ENCODE measurements around the gene FCN1. TPM values are rescaled to one million over a fixed set of nuclear protein-coding genes. Genes with fewer than 3 reads are reported as not detected.

Gene FCN1
- not detected for total RNA-seq

DNA sequence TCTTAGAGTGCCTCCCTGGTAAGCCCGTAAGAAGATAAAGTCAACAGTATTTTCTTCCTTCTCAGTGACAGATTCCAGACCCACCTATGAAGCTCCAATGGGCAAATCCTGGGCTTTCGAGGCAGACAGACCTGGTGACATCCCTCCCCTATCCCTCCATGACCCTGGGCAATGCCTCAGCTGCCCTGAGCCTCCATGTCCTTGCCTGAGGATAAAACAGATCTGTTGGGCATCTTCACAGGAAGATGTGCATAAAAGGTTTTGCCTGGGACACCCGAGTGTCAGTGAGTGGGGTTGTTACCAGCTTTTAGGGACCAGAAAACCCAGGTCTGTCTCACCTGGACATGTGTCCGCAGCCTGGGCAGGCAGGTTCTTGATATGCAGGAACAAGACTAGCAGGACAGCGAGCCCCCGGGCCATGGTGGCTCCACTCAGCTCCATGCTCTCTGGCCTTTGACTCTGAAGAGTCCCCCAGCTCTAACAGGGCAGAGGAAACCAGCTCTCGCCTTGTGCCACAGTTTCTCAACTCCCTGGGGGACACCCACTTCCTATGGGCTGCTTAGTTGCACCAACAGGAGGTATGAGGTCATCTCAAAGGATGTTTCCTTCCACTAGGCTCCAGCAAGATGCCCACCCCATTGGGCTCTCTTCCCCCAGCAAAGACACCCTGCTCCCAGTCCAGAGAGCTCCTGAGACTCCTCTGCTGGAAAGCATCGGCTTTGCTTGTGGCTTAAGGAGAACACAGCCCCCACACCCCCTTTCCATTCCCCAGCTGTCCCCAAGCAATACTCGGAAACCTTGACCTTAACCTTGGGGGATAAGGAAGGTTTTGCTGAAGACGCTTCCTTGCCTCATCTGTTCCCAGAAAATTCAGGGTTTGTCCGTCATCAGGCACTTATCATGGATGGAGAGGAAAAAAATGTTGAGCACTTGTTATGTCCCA lies at the start of gene FCN1:
FCN1 (minus strand) TSS at position 482 of the 943 bp plus-strand sequence; CDS start at position 441, 41 bp downstream.
- no peaks in the 10 kb centered on the region for H3K4me1 Mint-ChIP-seq (ENCODE audit: low read depth)
- H3K27me3 Mint-ChIP-seq (ENCODE audit: low read depth): peaks cover 8% of the 10 kb centered on the region
- no peaks in the 10 kb centered on the region for H3K36me3 Mint-ChIP-seq (ENCODE audit: insufficient read depth)
- ATAC-seq: no peak
- H3K4me3 Mint-ChIP-seq: no peak within 1 kb of the TSS
- H3K9me3 Mint-ChIP-seq: peaks cover 20% of the 10 kb centered on the region
- no peak for DNase-seq

DNA sequence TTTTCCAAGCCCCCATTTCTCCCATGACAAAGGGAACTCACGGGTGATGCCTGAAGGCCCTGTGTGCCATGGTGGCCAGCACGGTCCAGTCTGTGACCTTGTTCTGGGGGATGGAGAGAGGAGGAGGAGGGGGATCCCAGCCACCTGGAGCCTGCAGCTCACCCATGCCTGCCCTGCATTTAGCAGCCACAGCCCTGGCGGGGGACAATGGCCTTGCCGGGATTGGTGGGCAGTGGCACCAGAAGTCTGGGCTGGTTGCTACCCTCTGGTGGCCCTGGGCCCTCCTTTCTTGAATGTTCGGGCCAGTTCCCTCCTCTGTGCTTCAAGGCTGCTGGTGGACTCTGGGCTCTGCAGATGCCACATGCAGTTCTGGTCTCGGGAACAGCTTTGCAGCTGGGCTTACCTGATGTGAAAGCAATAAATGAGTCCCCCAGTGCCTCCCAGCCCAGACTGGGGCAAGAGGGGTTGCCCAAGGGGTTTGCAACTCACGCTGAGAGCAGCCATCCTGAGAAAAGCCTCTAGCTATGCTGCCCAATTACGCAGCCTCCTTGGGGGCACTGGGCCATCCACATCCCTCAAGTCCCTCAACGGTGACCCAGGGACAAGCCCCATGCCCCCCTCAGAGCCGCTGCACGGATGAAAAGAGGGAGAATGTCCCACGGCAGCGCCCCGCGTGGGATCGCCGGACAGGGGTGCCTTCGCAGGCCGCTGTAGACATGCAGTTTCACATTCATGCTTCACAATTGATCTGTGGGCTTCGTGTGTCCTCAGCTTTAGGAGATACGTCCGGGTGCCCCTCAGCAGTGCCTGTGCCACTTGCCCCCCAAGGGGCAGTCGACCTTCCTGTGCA lies 49.2 kb upstream of the FCN1 start:
- H3K4me1 Mint-ChIP-seq (ENCODE audit: low read depth): no peaks in the 10 kb centered on the region
- DNase-seq (peak; percentile 2), ATAC-seq (no peak)
- no peaks in the 10 kb centered on the region for H3K9me3 Mint-ChIP-seq
- no peak overlapping the region for H3K4me3 Mint-ChIP-seq
- H3K27me3 Mint-ChIP-seq (ENCODE audit: low read depth): peaks cover 19% of the 10 kb centered on the region
- H3K36me3 Mint-ChIP-seq (ENCODE audit: insufficient read depth): no peaks in the 10 kb centered on the region

DNA sequence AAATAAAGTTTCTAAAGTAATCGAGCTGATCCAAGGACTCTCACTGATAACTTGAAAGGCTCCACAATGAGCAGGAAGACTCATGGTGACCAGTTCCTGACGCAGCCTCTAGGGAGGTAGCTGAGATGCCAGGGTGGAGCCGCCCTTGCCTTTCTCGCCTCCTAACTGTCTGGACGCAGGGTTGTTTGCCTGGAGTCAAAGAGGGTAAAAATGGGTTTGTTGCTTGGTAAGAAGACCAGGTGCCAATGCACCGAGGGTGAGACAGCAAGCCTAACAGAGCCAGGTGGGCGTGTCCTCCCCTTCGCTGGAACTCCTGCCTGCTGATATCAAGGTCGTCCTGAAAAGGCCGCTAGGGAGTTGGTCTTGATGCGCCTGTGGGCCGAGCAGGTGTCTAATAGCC lies 48.6 kb upstream of the FCN1 start:
- no peak for ATAC-seq
- no peaks in the 10 kb centered on the region for H3K4me1 Mint-ChIP-seq (ENCODE audit: low read depth)
- no peaks in the 10 kb centered on the region for H3K9me3 Mint-ChIP-seq
- no peaks in the 10 kb centered on the region for H3K36me3 Mint-ChIP-seq (ENCODE audit: insufficient read depth)
- H3K27me3 Mint-ChIP-seq (ENCODE audit: low read depth): peaks cover 19% of the 10 kb centered on the region
- no peak overlapping the region for H3K4me3 Mint-ChIP-seq
- peak; percentile 2 for DNase-seq

DNA sequence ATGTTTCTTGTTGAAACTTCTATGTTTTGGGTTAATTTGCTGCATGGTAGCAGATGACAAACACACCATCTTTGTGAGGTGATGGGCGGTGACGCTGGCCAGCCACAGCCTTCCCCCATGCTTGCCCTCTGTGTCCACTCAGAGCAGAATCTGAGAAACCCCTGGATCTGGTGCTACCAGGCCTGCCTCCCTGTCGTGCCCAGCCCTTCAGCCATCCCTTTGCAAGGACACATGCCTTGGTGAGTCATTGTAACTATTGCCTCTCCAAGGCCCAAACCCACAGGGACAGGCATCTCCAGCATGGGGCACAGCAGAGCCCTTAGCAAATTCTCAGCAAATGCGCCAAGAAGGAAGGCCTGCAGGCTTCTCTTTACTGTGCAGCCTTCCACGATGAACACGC lies 48.1 kb upstream of the FCN1 start:
- H3K36me3 Mint-ChIP-seq (ENCODE audit: insufficient read depth): no peaks in the 10 kb centered on the region
- no peak overlapping the region for H3K4me3 Mint-ChIP-seq
- no peaks in the 10 kb centered on the region for H3K4me1 Mint-ChIP-seq (ENCODE audit: low read depth)
- H3K9me3 Mint-ChIP-seq: no peaks in the 10 kb centered on the region
- DNase-seq (peak; percentile 2), ATAC-seq (no peak)
- H3K27me3 Mint-ChIP-seq (ENCODE audit: low read depth): peaks cover 19% of the 10 kb centered on the region

DNA sequence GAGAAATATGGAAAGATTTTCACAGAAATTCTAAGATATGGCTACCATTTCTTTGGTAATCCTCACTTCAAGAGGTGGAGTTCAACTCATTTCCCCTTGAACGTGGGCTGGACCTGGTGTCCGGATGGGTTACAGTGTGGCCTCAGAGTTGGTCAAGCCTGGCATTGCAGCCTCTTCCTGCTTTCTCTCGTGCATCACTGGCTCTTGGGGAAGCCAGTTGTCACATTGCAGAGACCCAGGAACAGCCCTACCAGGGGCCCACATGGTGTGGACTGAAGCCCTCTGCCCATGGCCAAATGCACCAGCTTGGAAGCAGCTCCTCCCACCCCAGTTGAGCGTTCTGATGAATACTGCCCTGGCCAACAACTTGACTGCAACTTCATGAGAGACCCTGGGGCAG lies 47.7 kb upstream of the FCN1 start:
- H3K4me1 Mint-ChIP-seq (ENCODE audit: low read depth): no peaks in the 10 kb centered on the region
- ATAC-seq (no peak), DNase-seq (peak; percentile 2)
- H3K4me3 Mint-ChIP-seq: no peak overlapping the region
- peaks cover 15% of the 10 kb centered on the region for H3K27me3 Mint-ChIP-seq (ENCODE audit: low read depth)
- H3K36me3 Mint-ChIP-seq (ENCODE audit: insufficient read depth): no peaks in the 10 kb centered on the region
- H3K9me3 Mint-ChIP-seq: no peaks in the 10 kb centered on the region

DNA sequence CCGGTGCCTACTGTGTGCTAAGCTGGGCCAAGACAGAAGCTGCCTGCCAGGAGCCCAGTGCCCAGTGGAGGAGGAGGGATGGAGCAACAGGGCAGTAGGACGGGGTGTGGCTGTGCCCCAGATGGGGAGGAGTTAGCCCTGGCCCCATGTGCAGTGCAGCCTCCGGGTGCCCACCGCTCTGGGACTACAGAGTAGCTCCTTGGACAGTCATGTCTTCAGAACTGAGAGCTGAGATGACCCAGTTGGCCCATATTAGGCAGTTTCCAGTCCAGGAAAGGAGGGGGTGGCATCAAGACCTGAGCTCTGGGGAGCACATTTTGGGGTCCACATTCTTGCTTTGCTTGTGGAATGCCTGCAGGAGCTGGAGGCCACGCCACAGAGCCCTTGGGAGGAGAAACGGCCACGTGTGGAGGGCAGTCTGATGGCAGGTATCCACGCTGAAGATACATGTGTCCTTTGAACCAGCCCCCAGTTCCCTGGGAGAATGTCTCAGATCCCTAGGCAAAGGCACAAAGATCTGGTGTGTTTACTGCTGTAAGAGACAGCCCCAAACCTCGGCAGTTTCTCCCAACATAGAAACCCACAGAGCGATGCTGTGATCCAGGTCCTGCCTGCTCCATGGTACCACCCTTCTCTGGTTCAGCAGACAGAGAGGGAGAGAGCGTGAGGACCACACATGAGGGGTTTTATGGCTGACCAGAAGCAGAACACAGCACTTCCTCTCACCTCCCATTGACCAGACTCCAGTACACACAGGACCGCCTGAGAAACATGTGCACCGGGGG lies 46.8 kb upstream of the FCN1 start:
- DNase-seq (peak; percentile 3), ATAC-seq (no peak)
- H3K4me3 Mint-ChIP-seq: no peak overlapping the region
- no peaks in the 10 kb centered on the region for H3K9me3 Mint-ChIP-seq
- H3K4me1 Mint-ChIP-seq (ENCODE audit: low read depth): no peaks in the 10 kb centered on the region
- peaks cover 7% of the 10 kb centered on the region for H3K27me3 Mint-ChIP-seq (ENCODE audit: low read depth)
- H3K36me3 Mint-ChIP-seq (ENCODE audit: insufficient read depth): no peaks in the 10 kb centered on the region

DNA sequence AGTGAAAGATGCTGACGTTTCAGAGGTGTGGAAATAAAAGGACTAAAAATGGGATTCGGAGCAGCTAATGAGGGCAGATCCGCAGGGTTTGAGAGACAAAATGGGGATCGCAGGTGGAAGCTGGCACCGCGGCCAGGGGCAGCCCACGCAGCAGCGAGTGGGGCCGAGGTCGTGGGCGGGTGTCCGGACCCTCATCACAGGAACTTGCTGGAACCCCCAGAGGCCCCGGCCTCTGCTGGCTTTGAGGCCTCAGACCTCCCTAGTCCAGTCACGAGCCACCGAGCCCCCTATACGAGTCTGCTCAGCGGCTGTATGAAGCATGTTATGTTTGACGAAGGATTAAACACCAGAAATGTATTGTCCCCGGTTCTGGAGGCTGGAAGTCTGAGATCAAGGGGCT lies 45.8 kb upstream of the FCN1 start:
- ATAC-seq (no peak), DNase-seq (peak; percentile 1)
- H3K4me1 Mint-ChIP-seq (ENCODE audit: low read depth): no peaks in the 10 kb centered on the region
- H3K27me3 Mint-ChIP-seq (ENCODE audit: low read depth): peaks cover 7% of the 10 kb centered on the region
- no peak overlapping the region for H3K4me3 Mint-ChIP-seq
- no peaks in the 10 kb centered on the region for H3K9me3 Mint-ChIP-seq
- H3K36me3 Mint-ChIP-seq (ENCODE audit: insufficient read depth): no peaks in the 10 kb centered on the region

DNA sequence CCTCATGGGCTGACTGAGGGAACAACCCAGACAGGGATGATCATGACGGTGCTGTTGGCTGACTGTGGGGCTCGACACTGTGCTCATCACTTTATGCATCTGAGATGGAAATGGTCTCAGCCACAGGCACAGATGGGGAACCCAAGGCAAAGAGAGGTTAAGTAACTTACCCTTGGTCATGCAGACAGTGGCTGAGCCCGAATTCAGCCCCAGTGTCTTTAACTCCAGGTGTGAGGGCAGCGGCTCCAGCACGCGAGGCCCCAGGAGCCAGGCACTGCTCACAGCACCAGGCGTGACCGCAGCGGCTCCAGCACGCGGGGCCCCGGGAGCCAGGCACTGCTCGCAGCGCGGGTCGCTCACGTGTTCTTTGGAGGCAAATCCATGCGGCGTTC lies 45.3 kb upstream of the FCN1 start:
- DNase-seq: no peak
- Mint-ChIP-seq H3K4me1 (ENCODE audit: low read depth) (no peaks in the 10 kb centered on the region), H3K27me3 (ENCODE audit: low read depth) (peaks cover 7% of the 10 kb centered on the region), H3K36me3 (ENCODE audit: insufficient read depth) (no peaks in the 10 kb centered on the region), H3K4me3 (no peak overlapping the region), H3K9me3 (no peaks in the 10 kb centered on the region)
- ATAC-seq: no peak

DNA sequence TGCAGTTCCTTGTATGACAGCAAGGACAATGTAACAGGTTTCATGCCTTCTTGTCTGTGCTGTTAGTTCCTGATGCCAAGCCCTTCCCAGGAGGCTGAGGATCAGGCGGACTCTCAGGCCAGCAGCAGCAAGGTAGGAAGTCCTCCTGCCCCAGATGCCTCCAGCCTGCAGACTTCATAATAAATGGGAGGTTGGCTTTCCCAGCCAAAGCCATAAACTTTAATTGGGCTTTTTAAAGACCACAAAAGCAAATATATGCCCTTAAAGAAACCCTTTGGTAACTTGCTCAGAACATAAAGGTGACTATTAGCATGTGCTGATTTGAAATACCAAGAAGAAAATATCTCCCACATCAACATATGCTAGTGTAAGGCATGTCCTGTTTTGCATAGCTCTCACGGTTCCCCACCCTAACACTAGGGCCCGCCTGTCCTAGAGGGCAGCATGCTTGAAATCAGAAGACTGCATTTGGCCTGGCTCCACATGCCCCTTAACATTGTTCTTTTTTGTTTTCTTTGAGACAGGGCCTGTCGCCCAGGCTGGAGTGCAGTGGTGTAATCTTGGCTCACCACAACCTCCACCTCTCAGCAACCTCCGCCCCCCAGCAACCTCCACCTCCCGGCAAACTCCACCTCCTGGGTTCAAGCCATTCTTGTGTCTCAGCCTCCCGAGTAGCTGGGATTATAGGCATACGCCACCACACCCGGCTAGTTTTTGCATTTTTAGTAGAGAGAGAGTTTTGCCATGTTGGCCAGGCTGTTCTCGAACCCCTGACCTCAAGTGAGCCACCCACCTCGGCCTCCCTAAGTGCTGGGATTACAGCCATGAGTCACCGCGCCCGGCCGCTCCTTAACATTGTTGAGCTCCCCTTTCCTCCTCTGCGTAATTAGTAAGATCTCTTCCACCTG lies 44.6 kb upstream of the FCN1 start:
- peak; percentile 1 for DNase-seq
- ATAC-seq: no peak
- Mint-ChIP-seq H3K4me1 (ENCODE audit: low read depth) (no peaks in the 10 kb centered on the region), H3K4me3 (no peak overlapping the region), H3K36me3 (ENCODE audit: insufficient read depth) (no peaks in the 10 kb centered on the region), H3K27me3 (ENCODE audit: low read depth) (peaks cover 7% of the 10 kb centered on the region), H3K9me3 (no peaks in the 10 kb centered on the region)

DNA sequence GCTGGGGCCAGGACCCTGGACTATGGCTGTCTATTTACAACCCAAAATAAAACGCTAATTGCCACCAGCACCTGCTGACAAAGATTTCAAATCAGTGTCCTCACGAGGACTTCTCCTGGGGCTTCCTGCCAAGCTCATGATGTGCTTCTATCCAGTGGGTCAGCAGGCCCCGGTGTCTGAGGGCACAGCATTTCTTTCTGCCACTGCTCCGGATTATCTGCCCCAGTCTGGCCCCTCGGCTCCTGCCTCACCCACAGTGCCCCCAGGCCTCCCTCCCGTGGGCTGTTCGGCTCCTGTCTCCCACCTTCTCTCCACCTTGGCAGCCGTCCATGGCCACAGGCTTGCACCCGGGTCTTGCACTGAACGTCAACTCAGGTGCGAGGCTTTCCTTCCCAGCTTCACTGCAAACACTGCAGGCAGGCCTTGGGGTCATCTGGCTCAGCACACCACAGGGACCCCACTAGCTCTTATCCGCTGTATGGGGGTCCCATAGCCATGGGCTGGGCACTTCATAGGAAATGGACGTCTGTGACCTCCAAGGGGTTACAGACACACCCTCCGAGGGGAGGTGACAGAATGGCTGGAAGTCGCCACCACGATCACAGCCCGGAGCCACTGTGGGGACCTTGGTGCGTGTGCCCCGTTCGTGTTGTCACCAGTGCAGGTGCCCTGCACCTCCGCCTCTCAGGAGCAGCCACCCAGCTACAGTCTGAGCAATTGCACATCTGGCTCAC lies 43.8 kb upstream of the FCN1 start:
- no peaks in the 10 kb centered on the region for H3K36me3 Mint-ChIP-seq (ENCODE audit: insufficient read depth)
- DNase-seq (peak; percentile 0), ATAC-seq (no peak)
- H3K4me3 Mint-ChIP-seq: no peak overlapping the region
- peaks cover 7% of the 10 kb centered on the region for H3K27me3 Mint-ChIP-seq (ENCODE audit: low read depth)
- H3K9me3 Mint-ChIP-seq: no peaks in the 10 kb centered on the region
- H3K4me1 Mint-ChIP-seq (ENCODE audit: low read depth): no peaks in the 10 kb centered on the region

DNA sequence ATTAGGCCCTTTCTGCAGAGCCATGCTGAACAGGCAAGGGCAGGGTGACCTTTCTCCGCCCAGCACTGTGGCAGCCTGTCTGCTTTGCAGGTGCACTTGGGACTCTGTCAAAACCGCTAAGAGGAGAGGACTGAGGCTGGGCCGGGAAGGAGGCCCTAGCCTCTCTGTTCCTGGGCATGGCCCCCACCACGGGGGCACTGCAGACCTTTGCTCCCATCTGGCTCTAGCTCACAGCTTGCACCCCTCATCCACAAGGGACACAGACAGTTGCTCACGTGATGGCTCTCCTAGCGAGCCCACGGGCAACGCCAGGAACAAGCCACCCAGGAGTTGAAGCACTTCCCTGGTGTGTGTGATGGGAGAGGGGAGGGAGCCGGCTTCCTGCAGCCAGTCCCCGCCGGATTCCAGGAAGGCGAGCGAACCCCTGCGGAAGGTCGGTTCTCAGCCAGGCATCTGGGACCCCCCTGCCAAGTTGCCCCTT lies 43.0 kb upstream of the FCN1 start:
- Mint-ChIP-seq H3K36me3 (ENCODE audit: insufficient read depth) (no peaks in the 10 kb centered on the region), H3K4me3 (no peak overlapping the region), H3K9me3 (no peaks in the 10 kb centered on the region), H3K27me3 (ENCODE audit: low read depth) (peaks cover 6% of the 10 kb centered on the region), H3K4me1 (ENCODE audit: low read depth) (no peaks in the 10 kb centered on the region)
- no peak for DNase-seq
- no peak for ATAC-seq

DNA sequence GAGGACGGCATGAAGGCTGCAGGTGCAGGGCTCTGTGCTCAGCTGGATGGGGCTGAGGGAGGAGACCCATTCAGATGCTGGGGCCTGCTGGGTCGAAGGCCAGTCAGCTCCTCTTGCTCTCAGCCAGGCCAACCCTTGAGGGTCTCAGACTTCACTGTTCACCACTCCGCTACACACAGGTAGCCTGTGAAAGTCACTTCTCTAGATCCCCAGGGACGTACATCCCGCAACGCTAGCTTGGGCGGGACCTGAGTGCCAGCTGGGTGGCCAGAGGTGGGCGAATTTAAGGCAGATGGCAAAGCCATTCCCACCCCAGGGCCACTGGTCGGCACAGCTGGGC lies 42.2 kb upstream of the FCN1 start:
- H3K27me3 Mint-ChIP-seq (ENCODE audit: low read depth): peaks cover 4% of the 10 kb centered on the region
- ATAC-seq: no peak
- H3K4me3 Mint-ChIP-seq: no peak overlapping the region
- no peak for DNase-seq
- no peaks in the 10 kb centered on the region for H3K36me3 Mint-ChIP-seq (ENCODE audit: insufficient read depth)
- no peaks in the 10 kb centered on the region for H3K9me3 Mint-ChIP-seq
- no peaks in the 10 kb centered on the region for H3K4me1 Mint-ChIP-seq (ENCODE audit: low read depth)
